Activated naive CD4-positive, alpha-beta T cell treated with Interleukin-2 at 50 U/mL for 16 hours (primary cell): ENCODE measurements around the gene TSHZ2.
"Not testable (repeated sequence)": the region's sequence is repeated elsewhere in the genome, so short reads cannot be mapped to it uniquely, and the experiment has no call there.

Experiments used
- DNase-seq: peaks from one replicate; pipeline ENCODE4 v3.0.0-alpha.2; 2020

Gene TSHZ2

GRCh38 chr20:53530440-53530839, 558.3 kb downstream of the TSHZ2 start:
- no peak for DNase-seq

GRCh38 chr20:53532654-53533312, 560.6 kb downstream of the TSHZ2 start:
- not testable (repeated sequence) for DNase-seq

- DNase-seq: no peak
Measured at GRCh38 chr20:53533500-53533899, 561.3 kb downstream of the TSHZ2 start.

- DNase-seq: no peak
Measured at GRCh38 chr20:53534037-53534436, 561.9 kb downstream of the TSHZ2 start.

GRCh38 chr20:53535878-53536277, 563.7 kb downstream of the TSHZ2 start:
- no peak for DNase-seq

GRCh38 chr20:53536382-53536781, 564.2 kb downstream of the TSHZ2 start:
- DNase-seq: not testable (repeated sequence)

- no peak for DNase-seq
Measured at GRCh38 chr20:53539516-53539915, 567.4 kb downstream of the TSHZ2 start.
